ENCODE measurements around the gene TIMM17A. TPM values are rescaled to one million over a fixed set of nuclear protein-coding genes. Genes with fewer than 3 reads are reported as not detected.

Gene TIMM17A
- polyA plus RNA-seq, 3 donors, result 27.4 to 50.3 (median 45.4) TPM

GRCh38 chr1:201968202-201968925 lies 13.1 kb downstream of the TIMM17A start:
- Histone ChIP-seq H3K36me3 (replicated peaks in 1 of 2; ENCODE audit: control insufficient read depth in 1 of 2, insufficient read depth in 2 of 2, low read length in 2 of 2) (peaks cover 59 to 74% of the 10 kb centered on the region in 2 donors), H3K27me3 (ENCODE audit: control insufficient read depth in 2 of 2, insufficient read depth in 2 of 2, low read length in 2 of 2) (no peaks in the 10 kb centered on the region), H3K27ac (ENCODE audit: low read depth in 1 of 2, low read length in 2 of 2) (no peak overlapping the region), H3K4me2 (replicated peaks; ENCODE audit: extremely low read depth, low read length, poor library complexity, severe bottlenecking) (no peak overlapping the region), H3K9me3 (replicated peaks in 1 of 2; ENCODE audit: control insufficient read depth in 1 of 2, insufficient read depth in 1 of 2, low read length in 2 of 2) (no peaks in the 10 kb centered on the region), H4K20me1 (ENCODE audit: insufficient read depth, low read length) (no peaks in the 10 kb centered on the region), H3K4me1 (ENCODE audit: control insufficient read depth in 1 of 2, insufficient read depth in 2 of 2, low read length in 2 of 2) (no peaks in the 10 kb centered on the region), H3K9ac (ENCODE audit: insufficient read depth, low read length, poor library complexity, severe bottlenecking) (no peak overlapping the region), H3K79me2 (ENCODE audit: insufficient read depth, low read length) (no peaks in the 10 kb centered on the region), H2AFZ (ENCODE audit: insufficient read depth, low read depth, low read length, poor library complexity, severe bottlenecking) (no peak overlapping the region), H3K4me3 (replicated peaks in 1 of 3; ENCODE audit: low read depth in 2 of 3, low read length in 3 of 3) (no peak overlapping the region)
- Mint-ChIP-seq H3K36me3 (peaks cover 60 to 74% of the 10 kb centered on the region in 2 donors), H3K27ac (peak overlapping the region in 1 of 7 donors; percentile 15), H3K4me3 (no peak overlapping the region), H3K4me1 (peaks cover 1% of the 10 kb centered on the region), H3K9me3 (peaks cover 0 to 2% (median 0%) of the 10 kb centered on the region in 7 donors), H3K27me3 (ENCODE audit: low read depth in 3 of 3) (peaks cover 0 to 1% (median 0%) of the 10 kb centered on the region in 3 donors)
- intact Hi-C loops (cut with micrococcal nuclease), result no loop called here
- no peak for TF ChIP-seq CTCF (IDR thresholded peaks at IDR 0.05)
- no peak for DNase-seq
- WGBS (ENCODE audit: insufficient coverage), result 96% methylated on average over 9 of the region's 16 CpGs

GRCh38 chr1:201970334-201971159 lies 15.2 kb downstream of the TIMM17A start:
- H3K9me3 ChIP-seq (replicated peaks in 1 of 2; ENCODE audit: control insufficient read depth in 1 of 2, insufficient read depth in 1 of 2, low read length in 2 of 2), result no peaks in the 10 kb centered on the region
- intact Hi-C loops (cut with micrococcal nuclease), result loop anchor here (5.0 kb wide), 2 partner anchors 73 to 93 kb away; no protein-coding TSS in a partner anchor
- 96% methylated on average over 4 of the region's 9 CpGs for WGBS (ENCODE audit: insufficient coverage)

More at GRCh38 chr1:201970334-201971159, 15.2 kb downstream of the TIMM17A start:
- Histone ChIP-seq H3K27me3 (ENCODE audit: control insufficient read depth in 2 of 2, insufficient read depth in 2 of 2, low read length in 2 of 2) (no peaks in the 10 kb centered on the region), H2AFZ (ENCODE audit: insufficient read depth, low read depth, low read length, poor library complexity, severe bottlenecking) (no peak overlapping the region), H3K27ac (ENCODE audit: low read depth in 1 of 2, low read length in 2 of 2) (no peak overlapping the region), H3K36me3 (replicated peaks in 1 of 2; ENCODE audit: control insufficient read depth in 1 of 2, insufficient read depth in 2 of 2, low read length in 2 of 2) (peaks cover 44 to 52% of the 10 kb centered on the region in 2 donors), H3K4me3 (replicated peaks in 1 of 3; ENCODE audit: low read depth in 2 of 3, low read length in 3 of 3) (no peak overlapping the region), H3K4me2 (replicated peaks; ENCODE audit: extremely low read depth, low read length, poor library complexity, severe bottlenecking) (no peak overlapping the region), H3K9ac (ENCODE audit: insufficient read depth, low read length, poor library complexity, severe bottlenecking) (no peak overlapping the region), H3K4me1 (ENCODE audit: control insufficient read depth in 1 of 2, insufficient read depth in 2 of 2, low read length in 2 of 2) (no peaks in the 10 kb centered on the region), H4K20me1 (ENCODE audit: insufficient read depth, low read length) (no peaks in the 10 kb centered on the region), H3K79me2 (ENCODE audit: insufficient read depth, low read length) (no peaks in the 10 kb centered on the region)
- Mint-ChIP-seq H3K27ac (no peak overlapping the region), H3K4me3 (no peak overlapping the region), H3K36me3 (peaks cover 44 to 55% of the 10 kb centered on the region in 2 donors), H3K9me3 (peaks cover 0 to 2% (median 0%) of the 10 kb centered on the region in 7 donors), H3K27me3 (ENCODE audit: low read depth in 3 of 3) (peaks cover 4 to 9% (median 8%) of the 10 kb centered on the region in 3 donors), H3K4me1 (peaks cover 1% of the 10 kb centered on the region)
- no peak for DNase-seq
- TF ChIP-seq CTCF (IDR thresholded peaks at IDR 0.05), result no peak

Measured in CD14-positive monocyte (primary cell).